ENCODE measurements around the gene SPPL3.
"Not testable (repeated sequence)": the region's sequence is repeated elsewhere in the genome, so short reads cannot be mapped to it uniquely, and the experiment has no call there.

SPPL3 gene

DNA sequence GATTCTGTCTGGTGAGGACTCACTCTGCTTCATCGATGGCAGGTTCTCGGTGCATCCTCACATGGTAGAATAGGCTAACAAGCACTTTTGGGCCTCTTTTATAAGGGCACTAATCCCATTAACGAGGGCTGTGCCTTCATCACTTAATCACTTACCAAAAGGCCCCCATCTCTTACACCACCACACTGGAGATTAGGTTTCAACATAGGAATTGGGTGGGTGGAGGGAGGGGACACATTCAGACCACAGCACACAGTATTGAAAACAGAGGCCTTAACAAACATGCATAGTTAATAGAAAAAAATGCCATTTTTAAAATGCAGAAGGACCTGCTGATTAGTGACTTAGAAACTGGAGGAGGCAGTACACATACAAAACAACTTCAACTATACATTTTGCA is 61.6 kb downstream of the SPPL3 start:
- no peak overlapping the region for H3K27ac ChIP-seq (ENCODE audit: low read depth, low read length)
- H3K79me2 ChIP-seq (ENCODE audit: control insufficient read depth, low read length), result peaks cover 21% of the 10 kb centered on the region
- TF ChIP-seq CTCF (IDR thresholded peaks at IDR 0.05; ENCODE audit: low read depth, low read length, poor library complexity, severe bottlenecking) (no peak), EZH2phosphoT487 (IDR thresholded peaks at IDR 0.05; ENCODE audit: borderline replicate concordance, low read length) (no peak)
- H3K27me3 ChIP-seq (ENCODE audit: control insufficient read depth, low read length), result no peaks in the 10 kb centered on the region
- H4K20me1 ChIP-seq (ENCODE audit: control insufficient read depth, insufficient read depth, low read depth, low read length), result no peaks in the 10 kb centered on the region
- H3K4me3 ChIP-seq (ENCODE audit: low read length), result no peak overlapping the region
- no peaks in the 10 kb centered on the region for H3K36me3 ChIP-seq (ENCODE audit: control insufficient read depth, low read length)
- H3F3A ChIP-seq (ENCODE audit: control insufficient read depth, insufficient read depth), result no peaks in the 10 kb centered on the region
- H3K4me1 ChIP-seq (ENCODE audit: control insufficient read depth, low read length), result peaks cover 3% of the 10 kb centered on the region
- no peaks in the 10 kb centered on the region for H3K9me3 ChIP-seq (ENCODE audit: control insufficient read depth, insufficient read depth, low read length)
- no peaks in the 10 kb centered on the region for H3K9me2 ChIP-seq (replicated peaks; ENCODE audit: control insufficient read depth, low read length)
- H3K4me2 ChIP-seq (ENCODE audit: low read length), result no peak overlapping the region

DNA sequence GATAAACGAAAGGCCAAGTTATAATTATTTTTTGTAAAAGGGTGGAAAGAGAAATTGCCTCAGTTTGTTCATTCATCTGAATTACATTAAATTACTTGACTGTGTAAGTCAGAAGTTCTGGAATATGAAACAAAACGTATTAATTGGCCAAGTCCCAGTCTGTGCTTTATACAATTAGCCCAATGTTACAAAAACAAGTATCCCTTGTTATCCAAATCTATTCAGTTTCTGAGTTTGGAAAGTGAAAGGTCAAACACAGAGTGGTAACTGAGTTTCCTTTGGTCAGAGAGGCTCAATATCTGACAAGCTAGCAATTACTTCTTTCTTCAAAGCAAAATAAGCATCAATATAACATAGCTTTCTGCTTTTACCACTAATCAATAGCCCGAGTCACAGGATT is 62.6 kb downstream of the SPPL3 start:
- H3K9me2 ChIP-seq (replicated peaks; ENCODE audit: control insufficient read depth, low read length), result no peaks in the 10 kb centered on the region
- TF ChIP-seq CTCF (IDR thresholded peaks at IDR 0.05; ENCODE audit: low read depth, low read length, poor library complexity, severe bottlenecking) (no peak), EZH2phosphoT487 (IDR thresholded peaks at IDR 0.05; ENCODE audit: borderline replicate concordance, low read length) (no peak)
- no peaks in the 10 kb centered on the region for H4K20me1 ChIP-seq (ENCODE audit: control insufficient read depth, insufficient read depth, low read depth, low read length)
- H3K36me3 ChIP-seq (ENCODE audit: control insufficient read depth, low read length), result no peaks in the 10 kb centered on the region
- no peaks in the 10 kb centered on the region for H3K9me3 ChIP-seq (ENCODE audit: control insufficient read depth, insufficient read depth, low read length)
- no peak overlapping the region for H3K4me3 ChIP-seq (ENCODE audit: low read length)
- peaks cover 24% of the 10 kb centered on the region for H3K79me2 ChIP-seq (ENCODE audit: control insufficient read depth, low read length)
- no peaks in the 10 kb centered on the region; the same call in 1 of the 2 replicates for H3K4me1 ChIP-seq (ENCODE audit: control insufficient read depth, low read length)
- H3F3A ChIP-seq (ENCODE audit: control insufficient read depth, insufficient read depth), result no peaks in the 10 kb centered on the region
- H3K27me3 ChIP-seq (ENCODE audit: control insufficient read depth, low read length), result no peaks in the 10 kb centered on the region
- H3K4me2 ChIP-seq (ENCODE audit: low read length), result no peak overlapping the region
- H3K27ac ChIP-seq (ENCODE audit: low read depth, low read length), result no peak overlapping the region

DNA sequence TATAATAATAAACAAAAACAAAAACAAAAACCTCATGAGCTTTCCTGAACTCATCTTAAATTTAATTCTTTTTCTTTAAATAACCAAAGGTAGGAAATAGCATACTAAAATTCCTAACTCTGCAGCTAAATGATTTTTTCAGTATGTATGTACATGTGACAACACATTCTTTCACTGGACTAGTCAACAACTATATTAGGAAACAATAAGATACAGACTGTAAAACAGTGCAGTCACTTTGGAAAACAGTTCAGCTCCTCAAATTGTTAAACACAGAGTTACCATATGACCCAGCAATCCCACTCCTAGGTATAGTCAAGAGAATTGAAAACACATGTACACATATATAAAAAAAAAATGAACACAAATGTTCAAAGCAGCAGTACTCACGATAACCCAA is 64.7 kb downstream of the SPPL3 start:
- Histone ChIP-seq H3K4me3 (ENCODE audit: low read length) (no peak overlapping the region), H3K27ac (ENCODE audit: low read depth, low read length) (no peak overlapping the region), H3K36me3 (ENCODE audit: control insufficient read depth, low read length) (no peaks in the 10 kb centered on the region), H3F3A (ENCODE audit: control insufficient read depth, insufficient read depth) (peaks cover 4% of the 10 kb centered on the region; the same call in 1 of the 2 replicates), H3K4me1 (ENCODE audit: control insufficient read depth, low read length) (peaks cover 20% of the 10 kb centered on the region), H3K4me2 (ENCODE audit: low read length) (no peak overlapping the region), H3K79me2 (ENCODE audit: control insufficient read depth, low read length) (peaks cover 40% of the 10 kb centered on the region), H4K20me1 (ENCODE audit: control insufficient read depth, insufficient read depth, low read depth, low read length) (no peaks in the 10 kb centered on the region), H3K27me3 (ENCODE audit: control insufficient read depth, low read length) (no peaks in the 10 kb centered on the region), H3K9me3 (ENCODE audit: control insufficient read depth, insufficient read depth, low read length) (no peaks in the 10 kb centered on the region), H3K9me2 (replicated peaks; ENCODE audit: control insufficient read depth, low read length) (no peaks in the 10 kb centered on the region)
- TF ChIP-seq EZH2phosphoT487 (IDR thresholded peaks at IDR 0.05; ENCODE audit: borderline replicate concordance, low read length), result no peak
- no peak for TF ChIP-seq CTCF (IDR thresholded peaks at IDR 0.05; ENCODE audit: low read depth, low read length, poor library complexity, severe bottlenecking)

- not testable (repeated sequence) for H3K9me3 ChIP-seq (ENCODE audit: control insufficient read depth, insufficient read depth, low read length); H3K4me3 ChIP-seq (ENCODE audit: low read length); H3K27ac ChIP-seq (ENCODE audit: low read depth, low read length); H3K27me3 ChIP-seq (ENCODE audit: control insufficient read depth, low read length); H3K36me3 ChIP-seq (ENCODE audit: control insufficient read depth, low read length); H3F3A ChIP-seq (ENCODE audit: control insufficient read depth, insufficient read depth); H3K9me2 ChIP-seq (replicated peaks; ENCODE audit: control insufficient read depth, low read length); H3K4me2 ChIP-seq (ENCODE audit: low read length); H4K20me1 ChIP-seq (ENCODE audit: control insufficient read depth, insufficient read depth, low read depth, low read length)
- Histone ChIP-seq H3K79me2 (ENCODE audit: control insufficient read depth, low read length) (peaks cover 47% of the 10 kb centered on the region), H3K4me1 (ENCODE audit: control insufficient read depth, low read length) (peaks cover 27% of the 10 kb centered on the region)
These were observed 65.4 kb downstream of the SPPL3 start for GRCh38 chr12:120838629-120839383.
